Spleen (tissue), 11 donors: ENCODE data around the gene MRPL49. TPM values are rescaled to one million over a fixed set of nuclear protein-coding genes. Genes with fewer than 3 reads are reported as not detected.

Experiments
- DNase-seq: peaks from one replicate; pipeline ENCODE4 v3.0.0-alpha.2; 2020
- H3K27ac ChIP-seq, 8 donors: fragments of 200-600 bp; sonication (generic) in 7 of 8; 1 replicate in 4 of 8; 2 replicates in 4 of 8; pipeline versions ENCODE4 v1.5.0 to v1.8.0; 2016 to 2021; ENCODE audit warnings: inconsistent platforms in 4 of 8, mild to moderate bottlenecking in 4 of 8, moderate library complexity in 1 of 8
- H3K27me3 ChIP-seq, 7 donors: fragments of 200-600 bp; sonication (generic) in 6 of 7; replicated peaks in 1 of 7; 1 replicate in 4 of 7; 2 replicates in 3 of 7; pipeline versions ENCODE4 v1.5.0 to v1.8.0; 2016 to 2021; ENCODE audit warnings: inconsistent platforms in 3 of 7, mild to moderate bottlenecking in 1 of 7
- H3K36me3 ChIP-seq, 6 donors: fragments of 200-600 bp; sonication (generic) in 5 of 6; 1 replicate in 4 of 6; 2 replicates in 2 of 6; pipeline versions ENCODE4 v1.5.0 to v1.8.0; 2016 to 2021; ENCODE audit warnings: inconsistent platforms in 2 of 6
- H3K4me1 ChIP-seq, 6 donors: fragments of 200-600 bp; sonication (generic) in 5 of 6; 1 replicate in 3 of 6; 2 replicates in 3 of 6; pipeline versions ENCODE4 v1.5.0 to v1.8.0; 2016 to 2021; ENCODE audit warnings: inconsistent platforms in 3 of 6
- H3K4me3 ChIP-seq, 8 donors: fragments of 200-600 bp; sonication (generic) in 7 of 8; 1 replicate in 4 of 8; 2 replicates in 4 of 8; pipeline versions ENCODE4 v1.5.0 to v1.8.0; 2016 to 2021; ENCODE audit warnings: inconsistent platforms in 4 of 8, mild to moderate bottlenecking in 4 of 8, moderate library complexity in 2 of 8
- H3K9me3 ChIP-seq, 8 donors: fragments of 200-600 bp; sonication (generic) in 7 of 8; 1 replicate in 4 of 8; 2 replicates in 4 of 8; pipeline versions ENCODE4 v1.5.0 to v1.8.0; 2016 to 2021; ENCODE audit warnings: inconsistent platforms in 4 of 8
- CTCF ChIP-seq, 11 experiments: fragments of 200-600 bp in 7 of 11; fragments of 450-650 bp in 4 of 11; sonication (generic) in 4 of 11; IDR thresholded peaks in 8 of 11; conservative IDR thresholded peaks in 3 of 11; 1 replicate in 7 of 11; 2 replicates in 4 of 11; pipeline versions ENCODE4 v1.4.0 to v1.8.0; 2016 to 2021; ENCODE audit warnings: antibody characterized with exemption in 11 of 11, inconsistent platforms in 4 of 11, mild to moderate bottlenecking in 1 of 11
- POLR2A ChIP-seq, 3 donors: fragments of 450-650 bp; IDR thresholded peaks; one replicate each; pipeline ENCODE4 v1.5.1; 2017; ENCODE audit warnings: antibody characterized with exemption in 3 of 3, mild to moderate bottlenecking in 1 of 3
- POLR2AphosphoS5 ChIP-seq, 3 donors: sonication (generic); formaldehyde crosslinking; IDR thresholded peaks; one replicate each; pipeline ENCODE4 v1.5.1; 2017; ENCODE audit warnings: antibody characterized with exemption in 3 of 3
- WGBS, 5 donors: extraction: QIAGEN DNeasy Blood & Tissue Kit in 3 of 5; methylation state at CpG; one replicate each; pipeline versions ENCODE4 v1.1.5 to v1.1.7; 2013 to 2018; 5-methylcytosine and 5-hydroxymethylcytosine counted together
- intact Hi-C: fragments of 100-400 bp; cut with DNase I; formaldehyde crosslinking; loops from one replicate; pipeline ENCODE4 v1.15.0; 2023; ENCODE audit warnings: low total_unique reads
- polyA plus RNA-seq, 3 donors: library from polyadenylated mRNA; stranded (reverse); fragments of 200-250 nt; gene quantifications; one replicate each; pipeline ENCODE4 v1.2.1, GENCODE V29; 2013
- total RNA-seq, 7 donors: library from RNA; depleted of rRNA in 3 of 7; stranded (reverse); fragments of >200 nt in 3 of 7; fragmentation: NEBNext Ultra II Directional in 4 of 7; extraction: Animal tissue kit (Norgen Biotek cat#: 25700) in 4 of 7; gene quantifications; one replicate each; pipeline versions ENCODE4 v1.1.0 to v1.2.1, GENCODE V29; 2016 to 2021
- donor health status: healthy with polysubstance abuse.
- donor health status: DM: no; HTN: no; CAD: no; lungs with moderate emphysema.
- donor health status: DM: no; HTN: no; CAD: no.
- donor health status: Bipolar disorder and iron deficiency.
- donor health status: healthy.
- donor health status: DM: no; HTN: no; CAD: no.
- donor health status: DM: yes; HTN: yes; CAD: no.

MRPL49 gene
- total and polyA plus RNA-seq, 10 donors: 20.0 to 51.2 (median 40.1) TPM

DNA sequence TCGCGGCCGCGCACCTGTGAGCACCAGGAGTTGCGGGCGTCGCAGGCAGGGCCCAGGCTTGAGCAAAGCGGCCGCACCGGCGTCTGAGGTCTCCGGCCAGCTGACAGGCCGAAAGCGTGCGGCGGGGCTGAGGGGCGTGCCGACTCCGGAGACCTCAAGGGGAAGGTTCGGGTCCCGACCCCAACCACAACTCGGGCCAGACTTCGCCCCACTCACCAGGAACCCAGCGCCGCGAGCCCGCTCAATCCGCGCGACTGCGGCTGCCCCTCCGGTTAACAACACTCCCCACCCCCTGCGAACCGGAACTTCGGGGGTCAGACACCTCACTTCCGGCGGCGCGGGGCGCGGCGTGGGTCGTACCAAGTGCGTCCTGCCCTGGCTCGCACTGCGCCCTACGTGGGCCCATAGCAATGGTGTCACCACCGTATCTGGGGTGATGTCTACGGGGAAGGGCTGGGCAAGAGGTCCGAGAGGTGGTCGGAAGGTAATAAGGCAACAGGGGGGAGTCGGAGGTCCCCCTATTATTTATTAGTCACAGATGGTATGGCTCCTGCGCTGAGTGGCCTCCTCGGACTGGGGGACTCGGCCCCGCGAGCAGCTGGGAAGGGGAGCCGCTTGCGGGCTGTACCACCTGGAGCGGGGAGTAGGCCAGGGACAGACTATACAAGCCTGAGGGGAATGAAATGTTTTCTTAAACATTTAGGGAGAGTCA is 12.3 kb downstream of the MRPL49 start, which contains the start of gene SYVN1:
SYVN1 (minus strand) TSS at position 280 of the 712 bp plus-strand sequence. CDS start 918 bp downstream, outside the sequence.
- no peaks in the 10 kb centered on the region for H3K9me3 ChIP-seq
- DNase-seq: peak; percentile 97
- 0 to 1% (median 0%) methylated on average over 32 to 60 of the region's 60 CpGs for WGBS, 5 donors
- H3K36me3 ChIP-seq: peaks cover 5 to 37% (median 34%) of the 10 kb centered on the region in 6 donors
- H3K27ac ChIP-seq: peak within 1 kb of the TSS; percentile 92 to 100 (median 98)
- intact Hi-C loops: no loop called here
- peak within 1 kb of the TSS; percentile 77 to 99 (median 96) for H3K4me3 ChIP-seq
- no peaks in the 10 kb centered on the region for H3K27me3 ChIP-seq
- peak; percentile 99 for TF ChIP-seq POLR2AphosphoS5 (IDR thresholded peaks at IDR 0.05)
- TF ChIP-seq POLR2A (IDR thresholded peaks at IDR 0.05): peak; percentile 71 to 90 (median 83)
- TF ChIP-seq CTCF (IDR thresholded peaks at IDR 0.05 in 8 of 11, conservative IDR thresholded peaks at IDR 0.05 in 3 of 11): peak in 2 of 11 experiments; percentile 5 to 8
- peaks cover 38 to 71% (median 57%) of the 10 kb centered on the region in 6 donors for H3K4me1 ChIP-seq

DNA sequence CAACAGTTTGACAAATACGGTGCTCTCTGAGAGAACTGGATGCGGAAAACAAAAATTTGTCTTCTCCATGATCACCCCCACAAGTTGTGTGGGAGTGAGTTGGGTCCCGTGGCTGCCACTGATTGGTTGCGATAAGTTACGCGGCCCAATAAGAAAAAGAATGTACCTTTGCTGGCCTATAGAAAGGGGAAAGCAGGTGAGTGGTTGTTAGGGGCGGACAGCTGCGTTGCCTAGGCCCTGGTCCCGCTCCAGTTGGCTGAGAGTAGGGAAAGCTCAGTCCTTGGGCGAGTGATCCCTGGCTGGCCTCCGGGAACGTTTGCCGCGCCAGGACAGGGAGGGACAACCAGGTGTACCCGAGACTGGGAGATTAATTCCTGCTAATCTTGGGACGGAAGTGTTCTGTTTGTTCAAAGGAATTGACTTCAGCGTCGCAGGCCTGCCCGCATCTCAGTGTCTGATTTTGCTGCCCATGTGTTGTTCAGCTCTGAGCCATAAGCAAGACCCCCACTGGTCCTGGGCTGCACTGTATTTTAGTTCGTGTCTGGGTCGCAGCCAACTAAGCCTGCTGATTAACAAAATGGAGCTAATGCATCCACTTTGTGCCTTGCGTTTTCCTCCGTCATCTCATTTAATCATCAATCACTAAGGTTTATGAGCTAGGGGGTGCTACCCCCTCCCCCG is 13.0 kb downstream of the MRPL49 start:
- Histone ChIP-seq H3K27me3 (no peaks in the 10 kb centered on the region), H3K4me1 (peaks cover 38 to 64% (median 50%) of the 10 kb centered on the region in 6 donors), H3K9me3 (no peaks in the 10 kb centered on the region), H3K4me3 (peak overlapping the region; percentile 77 to 99 (median 96)), H3K27ac (peak overlapping the region; percentile 92 to 100 (median 98)), H3K36me3 (peaks cover 5 to 30% (median 28%) of the 10 kb centered on the region in 6 donors)
- no peak for TF ChIP-seq CTCF (IDR thresholded peaks at IDR 0.05 in 8 of 11, conservative IDR thresholded peaks at IDR 0.05 in 3 of 11)
- intact Hi-C loops: no loop called here
- peak; percentile 94 for DNase-seq
- WGBS, 5 donors: 2 to 6% (median 4%) methylated on average over 24 of the region's 24 CpGs

GRCh38 chr11:65135633-65136145 is 13.6 kb downstream of the MRPL49 start:
- intact Hi-C loops: no loop called here
- no peaks in the 10 kb centered on the region for H3K9me3 ChIP-seq
- no peaks in the 10 kb centered on the region for H3K27me3 ChIP-seq
- peak overlapping the region; percentile 77 to 99 (median 96) for H3K4me3 ChIP-seq
- peaks cover 5 to 24% (median 22%) of the 10 kb centered on the region in 6 donors for H3K36me3 ChIP-seq
- peak; percentile 73 for DNase-seq
- WGBS, 5 donors: 54 to 65% (median 63%) methylated on average over 11 of the region's 11 CpGs
- H3K27ac ChIP-seq: peak overlapping the region; percentile 92 to 100 (median 98)
- peaks cover 32 to 58% (median 44%) of the 10 kb centered on the region in 6 donors for H3K4me1 ChIP-seq
- no peak for TF ChIP-seq POLR2AphosphoS5 (IDR thresholded peaks at IDR 0.05)
- TF ChIP-seq POLR2A (IDR thresholded peaks at IDR 0.05): no peak
- no peak for TF ChIP-seq CTCF (IDR thresholded peaks at IDR 0.05 in 8 of 11, conservative IDR thresholded peaks at IDR 0.05 in 3 of 11)
